ENCODE results near the gene GNAI1. TPM values are rescaled to one million over a fixed set of nuclear protein-coding genes. Genes with fewer than 3 reads are reported as not detected.

The GNAI1 gene
- total and polyA plus RNA-seq, 2 of the 13 experiments (the other 11 are each of a cell fraction or from before 2014, with no cell fraction given), result 3.5 to 5.7 TPM

DNA sequence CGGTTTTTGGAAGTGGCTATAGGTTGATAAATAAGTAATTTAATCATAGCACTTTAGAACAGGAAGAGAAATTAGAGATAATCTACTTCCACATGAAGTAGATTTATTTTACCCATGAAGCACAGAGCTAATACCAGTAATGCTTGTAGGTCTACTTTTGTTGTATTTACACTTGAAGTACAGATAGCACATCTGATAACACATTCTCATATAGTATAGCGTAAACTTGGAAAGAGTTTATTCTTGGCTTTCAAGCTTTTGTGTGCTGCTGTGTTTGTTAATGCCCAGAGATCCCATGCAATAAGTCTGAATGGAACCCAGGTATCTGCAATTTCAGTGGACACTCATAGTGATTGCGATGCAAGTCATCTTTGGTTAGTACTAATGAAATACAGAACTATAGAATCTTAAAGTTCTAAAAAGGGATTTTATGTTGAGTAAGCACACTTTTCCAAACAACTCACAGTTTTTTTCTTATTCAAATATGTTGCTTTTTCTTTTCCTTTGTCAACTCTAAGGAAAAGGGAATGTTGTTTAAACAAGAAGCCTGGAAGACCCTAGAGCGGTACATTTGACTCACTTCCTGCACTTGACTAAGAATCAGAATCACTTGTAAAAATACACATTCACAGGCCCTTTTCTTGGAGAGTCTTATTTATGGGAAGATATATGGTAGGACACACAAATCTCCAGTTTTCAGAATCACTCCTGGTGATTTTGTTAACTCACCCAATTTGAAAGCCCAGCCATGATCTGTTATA, 105.8 kb downstream of the GNAI1 start:
- Histone ChIP-seq H3K36me3 (replicated peaks in 1 of 2; ENCODE audit: control insufficient read depth in 1 of 2, insufficient read depth in 2 of 2, low read length in 2 of 2) (no peaks in the 10 kb centered on the region), H3K79me2 (ENCODE audit: insufficient read depth, low read length) (no peaks in the 10 kb centered on the region), H4K20me1 (ENCODE audit: insufficient read depth, low read length) (no peaks in the 10 kb centered on the region), H2AFZ (ENCODE audit: low read length) (no peak overlapping the region), H3K9me3 (ENCODE audit: low read length) (no peaks in the 10 kb centered on the region), H3K27ac (ENCODE audit: extremely low read length, insufficient read depth, low read length) (no peak overlapping the region), H3K27me3 (ENCODE audit: control insufficient read depth in 1 of 2, insufficient read depth in 2 of 2, low read length in 2 of 2) (no peaks in the 10 kb centered on the region), H3K4me3 (replicated peaks in 1 of 3; ENCODE audit: insufficient read depth in 1 of 3, low read depth in 2 of 3, low read length in 3 of 3) (no peak overlapping the region), H3K9ac (ENCODE audit: insufficient read depth, low read depth, low read length) (no peak overlapping the region), H3K4me2 (ENCODE audit: low read depth, low read length) (no peak overlapping the region), H3K4me1 (ENCODE audit: insufficient read depth, low read length) (no peaks in the 10 kb centered on the region)
- in situ Hi-C loops (cut with HindIII; ENCODE audit: extremely low pct_ligation_motif_present, low pct_unique_long_range_greater_than_20kb) (no loop called here), intact Hi-C loops (cut with micrococcal nuclease; ENCODE audit: unreplicated experiment) (no loop called here)
- no peak for FAIRE-seq
- POLR2A ChIA-PET, result no interaction called here
- DNase-seq (ENCODE audit: low spot score), result no peak
- BruUV-seq (replicated peaks), result no TSS peak
- WGBS (ENCODE audit: low lambda C conversion rate), result 63% methylated on average over 4 of the region's 4 CpGs
- no peak for TF ChIP-seq ZNF101 (CRISPR knock-in tag; IDR thresholded peaks at IDR 0.05; ENCODE audit: borderline replicate concordance, low read depth)
- TF ChIP-seq ZNF879 (CRISPR knock-in tag; IDR thresholded peaks at IDR 0.05), result no peak
- TF ChIP-seq TCF7 (IDR thresholded peaks at IDR 0.05; ENCODE audit: low read depth), result no peak
- no peak for TF ChIP-seq RXRA (CRISPR knock-in tag; IDR thresholded peaks at IDR 0.05)
- CTCF ChIA-PET (ENCODE audit: low intra/inter-chr PET ratio, low total read pairs), result no interaction called here
- ATAC-seq, result no peak

DNA sequence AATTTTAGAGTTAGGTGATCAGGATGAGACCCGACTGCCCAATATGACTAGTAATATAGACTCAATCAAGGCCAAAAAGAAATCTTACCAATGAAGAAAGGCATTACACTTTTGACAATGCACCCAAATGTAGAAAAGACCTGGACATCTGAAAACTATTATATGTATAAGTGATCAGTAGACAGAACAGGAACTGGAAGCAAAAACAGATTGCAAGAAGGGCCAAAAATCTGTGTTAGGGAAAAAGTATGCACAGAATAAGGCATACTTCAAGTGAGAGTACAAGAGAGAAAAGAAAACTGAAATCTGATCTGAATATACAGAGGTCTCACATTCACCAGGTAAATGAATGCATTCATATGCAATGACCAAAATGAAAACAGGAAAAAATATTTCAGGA, 107.0 kb downstream of the GNAI1 start:
- Histone ChIP-seq H4K20me1 (ENCODE audit: insufficient read depth, low read length) (no peaks in the 10 kb centered on the region), H3K9me3 (ENCODE audit: low read length) (no peaks in the 10 kb centered on the region), H3K36me3 (replicated peaks in 1 of 2; ENCODE audit: control insufficient read depth in 1 of 2, insufficient read depth in 2 of 2, low read length in 2 of 2) (no peaks in the 10 kb centered on the region), H2AFZ (ENCODE audit: low read length) (no peak overlapping the region), H3K4me3 (replicated peaks in 1 of 3; ENCODE audit: insufficient read depth in 1 of 3, low read depth in 2 of 3, low read length in 3 of 3) (no peak overlapping the region), H3K27me3 (ENCODE audit: control insufficient read depth in 1 of 2, insufficient read depth in 2 of 2, low read length in 2 of 2) (no peaks in the 10 kb centered on the region), H3K27ac (ENCODE audit: extremely low read length, insufficient read depth, low read length) (no peak overlapping the region), H3K4me1 (ENCODE audit: insufficient read depth, low read length) (no peaks in the 10 kb centered on the region), H3K9ac (ENCODE audit: insufficient read depth, low read depth, low read length) (no peak overlapping the region), H3K79me2 (ENCODE audit: insufficient read depth, low read length) (no peaks in the 10 kb centered on the region), H3K4me2 (ENCODE audit: low read depth, low read length) (no peak overlapping the region)
- DNase-seq (ENCODE audit: low spot score) (no peak), FAIRE-seq (no peak), ATAC-seq (no peak)
- no TSS peak for BruUV-seq (replicated peaks)
- WGBS (ENCODE audit: low lambda C conversion rate), result 24% methylated on average over 1 of the region's 1 CpG
- POLR2A ChIA-PET, result no interaction called here
- CTCF ChIA-PET (ENCODE audit: low intra/inter-chr PET ratio, low total read pairs), result no interaction called here
- intact Hi-C loops (cut with micrococcal nuclease; ENCODE audit: unreplicated experiment), result no loop called here
- in situ Hi-C loops (cut with HindIII; ENCODE audit: extremely low pct_ligation_motif_present, low pct_unique_long_range_greater_than_20kb), result no loop called here
- TF ChIP-seq ZNF550 (CRISPR knock-in tag; IDR thresholded peaks at IDR 0.05; ENCODE audit: borderline replicate concordance) (no peak), SP1 (IDR thresholded peaks at IDR 0.05) (no peak), SP1 (CRISPR knock-in tag; IDR thresholded peaks at IDR 0.05) (no peak), NFE2 (CRISPR knock-in tag; IDR thresholded peaks at IDR 0.05) (no peak), ZNF724P (CRISPR knock-in tag; IDR thresholded peaks at IDR 0.05; ENCODE audit: borderline replicate concordance) (no peak)
- TF ChIP-seq, protein P1, sequence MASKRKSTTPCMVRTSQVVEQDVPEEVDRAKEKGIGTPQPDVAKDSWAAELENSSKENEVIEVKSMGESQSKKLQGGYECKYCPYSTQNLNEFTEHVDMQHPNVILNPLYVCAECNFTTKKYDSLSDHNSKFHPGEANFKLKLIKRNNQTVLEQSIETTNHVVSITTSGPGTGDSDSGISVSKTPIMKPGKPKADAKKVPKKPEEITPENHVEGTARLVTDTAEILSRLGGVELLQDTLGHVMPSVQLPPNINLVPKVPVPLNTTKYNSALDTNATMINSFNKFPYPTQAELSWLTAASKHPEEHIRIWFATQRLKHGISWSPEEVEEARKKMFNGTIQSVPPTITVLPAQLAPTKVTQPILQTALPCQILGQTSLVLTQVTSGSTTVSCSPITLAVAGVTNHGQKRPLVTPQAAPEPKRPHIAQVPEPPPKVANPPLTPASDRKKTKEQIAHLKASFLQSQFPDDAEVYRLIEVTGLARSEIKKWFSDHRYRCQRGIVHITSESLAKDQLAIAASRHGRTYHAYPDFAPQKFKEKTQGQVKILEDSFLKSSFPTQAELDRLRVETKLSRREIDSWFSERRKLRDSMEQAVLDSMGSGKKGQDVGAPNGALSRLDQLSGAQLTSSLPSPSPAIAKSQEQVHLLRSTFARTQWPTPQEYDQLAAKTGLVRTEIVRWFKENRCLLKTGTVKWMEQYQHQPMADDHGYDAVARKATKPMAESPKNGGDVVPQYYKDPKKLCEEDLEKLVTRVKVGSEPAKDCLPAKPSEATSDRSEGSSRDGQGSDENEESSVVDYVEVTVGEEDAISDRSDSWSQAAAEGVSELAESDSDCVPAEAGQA (IDR thresholded peaks at IDR 0.05; ENCODE audit: low read depth), result no peak
- TF ChIP-seq, protein P1 (CRISPR knock-in tag; IDR thresholded peaks at IDR 0.05; ENCODE audit: borderline replicate concordance), result no peak
- TF ChIP-seq, protein P2, sequence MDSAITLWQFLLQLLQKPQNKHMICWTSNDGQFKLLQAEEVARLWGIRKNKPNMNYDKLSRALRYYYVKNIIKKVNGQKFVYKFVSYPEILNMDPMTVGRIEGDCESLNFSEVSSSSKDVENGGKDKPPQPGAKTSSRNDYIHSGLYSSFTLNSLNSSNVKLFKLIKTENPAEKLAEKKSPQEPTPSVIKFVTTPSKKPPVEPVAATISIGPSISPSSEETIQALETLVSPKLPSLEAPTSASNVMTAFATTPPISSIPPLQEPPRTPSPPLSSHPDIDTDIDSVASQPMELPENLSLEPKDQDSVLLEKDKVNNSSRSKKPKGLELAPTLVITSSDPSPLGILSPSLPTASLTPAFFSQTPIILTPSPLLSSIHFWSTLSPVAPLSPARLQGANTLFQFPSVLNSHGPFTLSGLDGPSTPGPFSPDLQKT (CRISPR knock-in tag; IDR thresholded peaks at IDR 0.05; ENCODE audit: borderline replicate concordance), result no peak
